HG03175 (cell line): ENCODE results near the gene CGN.
A peak's percentile ranks its signal among the peaks of the same experiment; 100 is the strongest.

Experiments
- ATAC-seq: cut with Tn5 transposase; IDR thresholded peaks from one replicate; pipeline ENCODE4 v1.9.1; 2021; ENCODE audit warnings: mild to moderate bottlenecking, moderate library complexity; ENCODE audit not compliant: unreplicated experiment

CGN gene, protein sequence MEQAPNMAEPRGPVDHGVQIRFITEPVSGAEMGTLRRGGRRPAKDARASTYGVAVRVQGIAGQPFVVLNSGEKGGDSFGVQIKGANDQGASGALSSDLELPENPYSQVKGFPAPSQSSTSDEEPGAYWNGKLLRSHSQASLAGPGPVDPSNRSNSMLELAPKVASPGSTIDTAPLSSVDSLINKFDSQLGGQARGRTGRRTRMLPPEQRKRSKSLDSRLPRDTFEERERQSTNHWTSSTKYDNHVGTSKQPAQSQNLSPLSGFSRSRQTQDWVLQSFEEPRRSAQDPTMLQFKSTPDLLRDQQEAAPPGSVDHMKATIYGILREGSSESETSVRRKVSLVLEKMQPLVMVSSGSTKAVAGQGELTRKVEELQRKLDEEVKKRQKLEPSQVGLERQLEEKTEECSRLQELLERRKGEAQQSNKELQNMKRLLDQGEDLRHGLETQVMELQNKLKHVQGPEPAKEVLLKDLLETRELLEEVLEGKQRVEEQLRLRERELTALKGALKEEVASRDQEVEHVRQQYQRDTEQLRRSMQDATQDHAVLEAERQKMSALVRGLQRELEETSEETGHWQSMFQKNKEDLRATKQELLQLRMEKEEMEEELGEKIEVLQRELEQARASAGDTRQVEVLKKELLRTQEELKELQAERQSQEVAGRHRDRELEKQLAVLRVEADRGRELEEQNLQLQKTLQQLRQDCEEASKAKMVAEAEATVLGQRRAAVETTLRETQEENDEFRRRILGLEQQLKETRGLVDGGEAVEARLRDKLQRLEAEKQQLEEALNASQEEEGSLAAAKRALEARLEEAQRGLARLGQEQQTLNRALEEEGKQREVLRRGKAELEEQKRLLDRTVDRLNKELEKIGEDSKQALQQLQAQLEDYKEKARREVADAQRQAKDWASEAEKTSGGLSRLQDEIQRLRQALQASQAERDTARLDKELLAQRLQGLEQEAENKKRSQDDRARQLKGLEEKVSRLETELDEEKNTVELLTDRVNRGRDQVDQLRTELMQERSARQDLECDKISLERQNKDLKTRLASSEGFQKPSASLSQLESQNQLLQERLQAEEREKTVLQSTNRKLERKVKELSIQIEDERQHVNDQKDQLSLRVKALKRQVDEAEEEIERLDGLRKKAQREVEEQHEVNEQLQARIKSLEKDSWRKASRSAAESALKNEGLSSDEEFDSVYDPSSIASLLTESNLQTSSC

DNA sequence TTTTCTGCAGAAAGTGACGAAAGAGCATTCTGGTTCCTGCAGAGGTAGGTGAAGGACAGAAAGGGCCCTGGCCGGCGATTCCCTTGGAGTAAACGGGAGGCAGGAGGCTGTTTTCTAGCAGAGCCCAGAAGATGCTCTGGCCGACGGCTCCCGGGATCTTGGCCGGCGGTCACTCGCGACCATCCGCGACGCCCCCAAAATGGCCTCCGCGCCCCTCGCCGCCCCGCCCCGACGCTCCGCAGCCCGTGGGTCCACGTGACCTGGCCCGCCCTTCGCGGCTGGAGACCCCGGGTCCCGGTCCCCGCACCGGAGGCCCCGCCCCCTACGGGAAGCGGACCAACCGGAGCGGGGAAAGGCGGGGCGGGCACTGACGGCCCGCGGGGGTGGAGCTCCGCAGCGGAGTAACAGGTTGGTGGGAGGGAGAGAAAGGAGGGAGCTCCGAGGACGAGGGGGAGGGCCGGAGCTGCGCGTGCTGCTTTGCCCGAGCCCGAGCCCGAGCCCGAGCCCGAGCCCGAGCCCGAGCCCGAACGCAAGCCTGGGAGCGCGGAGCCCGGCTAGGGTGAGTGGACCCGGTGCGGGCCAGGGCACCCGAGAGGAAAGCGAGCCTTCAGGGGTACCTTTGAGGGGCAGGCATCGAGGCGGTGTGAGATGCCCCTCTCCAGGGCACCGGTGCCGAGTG lies at the start of gene CGN:
CGN (plus strand) TSS at position 431 of the 679 bp plus-strand sequence. CDS start 7,133 bp downstream, outside the sequence.
- peak; percentile 77 for ATAC-seq

DNA sequence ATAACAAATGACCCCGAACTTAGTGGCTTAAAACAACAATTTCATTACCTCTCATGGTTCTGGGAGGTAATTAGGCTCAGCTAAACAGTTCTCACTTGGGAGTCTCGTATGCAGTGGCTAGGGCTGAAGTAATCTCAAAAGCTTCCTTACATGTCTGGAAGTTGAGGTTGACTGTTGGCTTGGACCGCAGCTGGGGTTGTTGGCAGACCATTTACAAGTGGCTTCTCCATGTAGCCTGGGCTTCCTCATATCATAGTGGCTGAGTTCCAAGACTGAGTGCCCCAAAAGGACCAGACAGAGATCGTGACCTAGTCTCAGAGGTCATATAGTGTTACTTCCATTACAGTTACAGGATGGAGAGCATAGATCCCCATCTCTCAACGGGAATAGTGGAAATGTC lies 49.5 kb upstream of the CGN start:
- no peak for ATAC-seq

DNA sequence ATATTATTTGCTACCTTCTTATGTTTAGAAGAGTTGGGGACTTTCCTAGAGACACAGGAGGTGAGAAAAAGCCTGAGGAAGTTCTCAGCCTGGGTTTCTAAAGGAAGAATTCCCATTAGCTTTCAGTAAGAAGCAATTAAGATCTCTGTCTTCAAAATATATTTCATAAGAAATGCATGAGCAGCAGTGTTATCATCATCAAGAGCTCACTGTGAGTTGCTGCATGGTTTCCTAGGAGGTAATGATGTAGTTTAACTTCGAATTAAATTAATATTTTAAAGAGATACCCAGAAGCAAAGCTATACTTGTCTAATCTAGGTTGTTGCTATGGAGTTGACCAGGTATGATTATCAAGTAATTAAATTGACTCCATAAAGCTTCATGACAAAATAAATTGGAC lies 46.2 kb upstream of the CGN start:
- no peak for ATAC-seq

DNA sequence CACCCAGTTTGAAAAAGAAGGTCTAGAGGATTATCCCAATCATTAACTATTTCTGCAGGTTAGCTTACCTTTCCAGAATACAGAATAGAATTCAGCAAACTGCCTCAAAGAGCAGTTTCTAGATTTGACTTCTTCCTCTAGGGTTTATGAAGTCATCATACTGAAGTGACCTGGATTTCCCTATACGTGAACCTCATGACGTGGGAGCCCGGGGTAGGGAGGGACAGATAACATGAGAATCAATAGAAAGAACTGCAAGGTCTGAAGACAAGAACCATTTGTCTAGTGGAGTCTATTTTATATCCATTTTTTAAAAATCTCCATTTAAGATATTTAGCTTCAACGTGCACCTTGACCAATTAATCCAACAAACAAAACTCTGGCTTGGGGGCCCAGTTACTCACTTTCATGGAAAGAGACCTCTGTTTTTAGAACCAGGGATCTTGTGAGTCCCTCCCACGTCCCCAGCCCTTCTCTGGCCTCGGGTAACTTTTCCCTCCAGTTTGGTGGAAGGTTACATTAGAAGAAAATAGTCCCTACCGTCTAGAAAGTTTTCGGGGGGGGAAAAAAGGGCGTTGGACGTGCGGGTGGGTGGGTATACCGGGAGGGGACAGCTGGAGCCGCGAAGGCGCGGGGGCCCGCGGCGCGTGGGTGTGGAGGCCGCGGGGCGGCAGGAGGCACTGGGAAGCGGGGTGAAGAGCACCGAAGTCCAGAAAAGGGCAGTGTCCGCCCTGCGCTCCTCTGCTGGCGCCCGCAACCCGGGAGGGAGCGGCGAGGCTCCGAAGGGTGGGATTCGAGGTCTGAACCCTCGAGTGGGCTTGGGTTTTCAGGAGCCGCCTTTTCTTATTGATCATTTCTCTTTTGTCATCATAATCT lies 38.1 kb upstream of the CGN start:
- ATAC-seq: no peak

DNA sequence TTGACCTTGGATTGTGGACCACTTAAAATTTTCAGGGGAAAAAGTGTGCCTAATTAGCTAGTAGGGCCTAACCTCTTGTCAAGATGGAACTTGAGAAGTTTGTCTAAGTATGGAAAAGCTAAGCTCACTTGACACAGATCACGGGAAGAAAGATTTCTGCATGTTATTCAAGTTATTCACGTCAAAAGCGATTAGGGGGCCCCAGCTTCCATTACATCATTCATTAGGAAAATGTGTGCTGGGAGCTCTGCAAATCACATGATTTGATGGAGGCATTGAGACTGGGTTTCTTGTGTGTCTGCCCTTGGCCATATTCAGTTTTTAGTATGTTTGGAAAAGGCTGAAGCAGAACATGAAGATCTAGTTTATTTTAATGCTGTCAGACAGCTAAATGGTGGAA lies 36.4 kb upstream of the CGN start:
- no peak for ATAC-seq

DNA sequence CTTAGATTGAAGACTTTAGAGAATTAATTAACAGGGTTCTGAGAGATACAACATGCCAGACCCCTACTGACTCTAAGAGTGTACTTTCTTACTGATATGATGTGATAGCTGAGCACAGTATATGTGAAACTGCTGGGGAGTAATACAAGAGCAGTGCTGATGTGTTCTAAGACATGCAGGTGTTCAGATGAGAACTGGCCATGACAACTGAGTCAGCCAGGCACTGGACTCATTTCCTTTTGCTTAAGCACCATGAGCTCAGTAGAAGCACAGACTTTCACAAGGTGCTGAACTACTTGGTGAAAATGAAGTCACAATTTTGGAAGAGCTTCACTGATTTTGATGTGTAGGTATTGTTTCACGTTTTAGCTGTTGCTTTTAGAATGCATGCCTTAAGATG lies 36.0 kb upstream of the CGN start:
- ATAC-seq: peak; percentile 84

DNA sequence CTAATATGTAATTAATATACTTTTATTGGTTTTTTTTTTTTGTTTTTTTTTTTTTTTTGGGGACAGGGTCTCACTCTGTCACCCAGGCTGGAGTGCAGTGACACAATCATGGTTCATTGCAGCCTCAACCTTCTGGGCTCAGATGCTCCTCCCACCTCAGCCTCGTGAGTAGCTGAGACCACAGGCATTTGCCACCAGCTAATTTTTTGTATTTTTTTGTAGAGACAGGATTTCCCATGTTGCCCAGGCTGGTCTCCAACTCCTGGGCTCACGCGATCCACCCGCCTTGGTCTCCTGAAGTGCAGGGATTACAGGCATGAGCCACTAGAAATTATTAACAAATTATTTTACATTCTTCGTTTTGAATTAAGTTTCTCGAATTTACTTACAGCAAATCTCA lies 35.1 kb upstream of the CGN start:
- no peak for ATAC-seq

DNA sequence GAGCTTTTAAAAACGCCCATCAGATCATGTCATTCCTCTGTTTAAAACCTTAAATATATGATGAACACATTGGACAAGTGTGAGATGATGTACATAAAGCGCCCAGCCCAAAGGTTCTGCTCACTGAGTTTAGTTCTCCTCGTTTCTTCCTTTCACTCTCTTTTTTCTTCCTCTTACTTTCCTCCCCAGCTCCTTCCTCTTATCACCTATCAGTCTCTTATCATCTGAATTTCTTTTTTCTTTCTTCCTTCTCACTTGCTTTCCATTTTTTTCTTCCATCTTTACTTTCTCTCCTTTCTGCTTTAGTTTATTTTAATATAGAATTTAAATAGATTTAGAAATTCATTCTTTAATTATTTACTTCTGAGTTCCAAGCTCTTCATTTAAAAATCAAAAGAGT lies 34.1 kb upstream of the CGN start:
- ATAC-seq: no peak

DNA sequence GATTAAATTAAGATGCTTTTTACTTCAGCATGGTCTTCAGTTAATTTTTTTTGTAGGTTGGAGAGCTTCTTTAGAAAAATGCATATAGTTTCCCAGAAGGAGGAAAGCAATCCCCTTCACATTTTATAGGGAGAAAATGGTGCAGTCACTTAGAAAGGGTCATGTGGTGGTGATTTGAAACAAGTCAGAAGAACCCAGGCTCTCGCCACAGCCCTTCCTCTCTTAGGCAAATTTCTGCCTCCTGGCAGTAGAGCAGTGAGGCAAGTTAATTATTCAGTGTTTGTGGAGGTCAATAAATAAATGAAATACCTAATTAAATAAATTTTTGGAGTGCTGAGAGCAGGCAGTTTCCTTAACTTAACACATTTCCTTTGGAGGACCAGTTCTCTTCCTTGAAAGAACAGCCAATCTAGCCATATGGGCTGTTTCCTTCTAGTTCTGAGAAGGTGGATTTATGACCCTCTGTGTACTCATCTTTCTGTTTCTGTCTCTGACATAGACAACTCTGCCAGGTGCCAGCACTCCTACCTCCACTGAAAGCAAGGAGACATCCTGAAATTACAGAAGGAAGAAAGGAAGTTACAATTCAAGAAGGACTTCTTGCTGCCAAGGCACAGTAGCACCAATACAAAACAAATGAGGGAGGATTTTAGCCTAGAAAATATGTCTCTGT lies 32.9 kb upstream of the CGN start:
- no peak for ATAC-seq

DNA sequence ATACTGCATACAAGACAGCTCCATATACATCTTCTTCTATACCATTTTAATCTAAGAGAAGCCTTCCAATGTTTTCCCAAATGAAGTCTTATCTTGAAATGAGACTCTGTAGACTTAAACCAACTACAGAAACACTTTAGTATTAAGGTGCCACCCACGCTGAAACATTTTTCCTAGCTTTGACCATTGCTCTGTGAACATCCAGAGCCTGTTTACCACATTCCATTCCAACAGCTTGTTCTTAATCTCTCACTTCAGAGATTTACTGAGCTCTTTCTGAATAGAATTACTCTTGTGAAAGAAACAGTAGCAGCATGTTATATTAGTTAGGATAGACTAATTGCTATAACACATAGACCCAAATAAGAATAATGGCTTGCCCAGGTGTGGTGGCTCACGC lies 32.3 kb upstream of the CGN start:
- ATAC-seq: no peak

DNA sequence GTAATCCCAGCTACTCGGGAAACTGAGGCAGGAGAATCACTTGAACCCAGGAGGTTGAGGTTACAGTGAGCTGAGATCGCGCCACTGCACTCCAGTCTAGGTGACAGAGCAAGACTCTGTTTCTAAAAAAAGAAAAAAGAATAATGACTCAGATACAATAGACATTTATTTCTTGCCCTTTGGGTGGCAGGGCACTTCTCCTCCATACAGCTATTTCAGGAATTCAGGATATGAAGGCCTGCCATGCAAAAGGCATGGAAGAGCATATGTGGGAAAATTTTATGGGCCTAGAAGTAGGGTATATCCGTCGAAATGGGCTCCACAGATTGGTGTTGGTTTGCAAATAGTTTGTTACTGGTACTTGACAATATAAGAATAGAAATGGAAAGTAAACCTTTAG lies 31.7 kb upstream of the CGN start:
- no peak for ATAC-seq

DNA sequence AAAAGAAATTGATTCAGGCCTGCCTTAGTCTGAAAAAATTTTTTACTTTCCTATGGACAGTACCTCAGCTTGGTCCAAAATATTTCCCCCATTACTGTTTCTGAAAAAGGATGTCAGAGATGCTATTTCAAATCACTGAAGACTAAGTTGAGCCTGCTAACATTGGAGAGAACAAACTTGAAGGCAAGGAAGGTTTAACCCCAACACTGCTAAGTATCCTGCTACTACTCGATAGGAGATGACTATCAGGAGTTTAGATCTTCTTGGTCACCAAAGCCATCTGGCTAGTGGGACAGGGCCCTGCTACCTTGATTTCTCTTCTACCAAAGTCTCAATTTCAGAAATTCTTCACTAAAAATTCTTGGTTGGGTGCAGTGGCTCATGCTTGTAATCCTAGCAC lies 29.2 kb upstream of the CGN start:
- ATAC-seq: no peak

DNA sequence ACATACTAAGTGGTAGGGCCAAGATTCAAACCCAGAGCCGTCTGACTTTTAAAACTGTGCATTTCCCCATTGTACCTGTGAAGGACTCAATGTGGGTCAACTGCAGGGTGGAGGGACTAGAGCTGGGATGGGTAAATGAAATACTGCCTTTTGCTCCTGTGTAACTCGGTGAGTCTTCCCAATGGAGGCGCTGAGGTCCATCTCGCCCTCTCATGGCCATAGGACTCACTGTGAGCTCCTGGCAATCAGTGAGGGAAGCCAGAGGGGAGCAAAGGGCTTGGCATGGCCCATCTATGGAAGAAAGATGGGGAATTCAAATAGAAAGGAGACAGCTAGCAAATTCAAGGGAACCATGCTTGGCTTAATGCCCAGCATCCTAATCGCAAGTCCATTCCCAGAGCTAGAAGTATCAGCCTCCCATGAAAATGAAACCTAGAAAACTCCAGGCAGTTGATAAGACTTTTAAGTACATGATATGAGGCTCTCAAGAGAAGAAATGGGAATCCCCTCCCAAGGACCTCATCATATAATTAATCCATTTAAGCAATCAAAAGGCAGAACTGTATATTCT lies 25.4 kb upstream of the CGN start:
- ATAC-seq: no peak

DNA sequence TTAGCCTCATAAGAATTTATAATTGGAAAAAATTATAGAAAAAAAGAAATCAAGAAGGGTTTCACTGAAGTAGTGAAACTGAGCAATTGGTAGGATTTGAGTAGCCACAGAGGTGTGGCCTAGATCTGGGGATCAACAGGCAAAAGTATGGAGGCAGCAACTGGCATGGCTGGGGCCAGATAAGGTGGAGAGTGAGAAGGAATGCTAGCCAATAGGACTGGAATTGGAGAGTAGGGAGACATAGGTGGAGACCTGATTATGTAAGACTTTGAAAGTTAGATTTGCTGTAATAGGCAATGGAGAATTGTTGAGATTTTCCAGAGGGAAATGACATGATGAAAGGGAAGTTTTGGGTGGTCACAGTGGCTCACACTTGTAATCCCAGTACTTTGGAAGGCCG lies 24.6 kb upstream of the CGN start:
- no peak for ATAC-seq

DNA sequence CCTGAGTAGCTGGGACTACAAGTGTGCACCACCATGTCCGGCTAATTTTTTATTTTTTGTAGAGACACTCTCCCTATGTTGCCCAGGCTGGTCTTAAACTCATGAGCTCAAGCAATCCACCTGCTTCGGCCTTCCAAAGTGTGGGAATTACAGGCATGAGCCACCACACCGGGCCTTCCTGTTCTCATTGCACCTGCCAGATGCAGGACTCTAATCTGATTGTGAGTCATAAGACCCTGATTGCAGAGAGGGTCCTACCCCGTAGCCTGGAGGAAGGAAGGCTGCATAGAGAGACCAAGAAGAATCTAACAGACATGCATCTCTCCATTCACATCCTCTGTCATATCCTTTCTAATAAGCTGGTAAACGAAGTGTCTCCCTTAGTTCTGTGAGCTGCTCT lies 19.5 kb upstream of the CGN start:
- no peak for ATAC-seq

DNA sequence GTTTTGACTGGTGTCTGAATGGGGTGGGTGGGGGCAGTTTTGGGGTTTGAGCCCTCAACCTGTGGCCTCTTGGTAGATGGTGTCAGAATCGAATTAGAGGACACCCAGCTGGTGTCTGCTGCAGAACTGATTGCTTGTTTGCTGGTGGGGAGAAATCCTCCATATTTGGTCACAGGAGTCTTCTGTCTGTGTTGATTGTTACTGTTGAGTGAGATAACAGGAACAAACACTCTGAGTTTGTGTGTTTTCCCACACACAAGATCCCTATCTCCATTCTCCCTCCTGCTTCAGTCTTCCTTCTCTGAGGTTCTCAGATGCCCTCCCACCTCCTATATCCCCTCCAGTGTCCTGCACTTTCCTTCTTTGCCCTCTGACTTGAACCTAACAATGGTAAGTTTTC lies 19.1 kb upstream of the CGN start:
- ATAC-seq: no peak

DNA sequence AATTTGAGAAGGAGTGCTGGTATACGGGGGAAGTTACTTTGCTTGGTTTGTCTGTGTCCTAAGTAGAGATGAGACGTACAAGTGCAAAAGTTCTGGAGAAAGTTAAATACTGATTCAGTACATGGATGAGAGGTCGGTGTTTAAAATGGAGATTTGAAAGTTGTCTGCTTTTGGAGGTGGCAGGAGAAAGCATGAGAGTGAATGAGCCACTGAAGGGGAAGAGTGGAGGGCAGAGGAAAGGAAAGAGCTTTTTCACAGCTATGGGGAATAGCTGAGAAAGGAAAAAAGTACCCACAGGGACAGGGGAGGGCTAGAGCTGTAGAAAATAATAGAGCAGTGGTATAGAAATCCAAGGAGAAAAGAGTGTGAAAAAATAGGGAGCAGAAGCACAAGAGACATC lies 18.1 kb upstream of the CGN start:
- ATAC-seq: no peak

DNA sequence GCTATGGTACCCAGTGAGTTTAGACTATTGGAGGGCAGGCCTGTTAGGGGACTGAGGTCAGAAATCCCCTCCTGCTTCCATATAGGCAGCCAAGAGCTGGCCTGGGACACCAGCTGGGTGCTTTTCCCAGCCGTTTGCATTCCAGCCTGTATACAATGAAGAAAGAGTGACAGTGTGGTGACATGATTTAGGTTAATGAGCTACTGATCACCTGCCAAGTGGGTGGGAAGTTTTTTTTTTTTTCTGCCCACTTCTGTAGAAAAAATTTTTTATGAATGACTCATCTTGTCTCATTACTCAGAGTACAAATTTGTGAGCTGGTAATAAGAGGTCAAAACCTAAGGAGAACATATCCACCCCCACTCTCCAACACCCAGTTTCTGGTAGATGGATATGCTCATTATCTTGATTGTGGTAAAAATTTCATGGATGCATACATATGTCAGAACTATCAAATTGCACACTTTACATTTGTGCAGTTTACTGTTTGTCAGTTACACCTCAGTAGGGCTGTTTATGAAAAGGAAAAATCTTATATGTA lies 16.4 kb upstream of the CGN start:
- no peak for ATAC-seq

DNA sequence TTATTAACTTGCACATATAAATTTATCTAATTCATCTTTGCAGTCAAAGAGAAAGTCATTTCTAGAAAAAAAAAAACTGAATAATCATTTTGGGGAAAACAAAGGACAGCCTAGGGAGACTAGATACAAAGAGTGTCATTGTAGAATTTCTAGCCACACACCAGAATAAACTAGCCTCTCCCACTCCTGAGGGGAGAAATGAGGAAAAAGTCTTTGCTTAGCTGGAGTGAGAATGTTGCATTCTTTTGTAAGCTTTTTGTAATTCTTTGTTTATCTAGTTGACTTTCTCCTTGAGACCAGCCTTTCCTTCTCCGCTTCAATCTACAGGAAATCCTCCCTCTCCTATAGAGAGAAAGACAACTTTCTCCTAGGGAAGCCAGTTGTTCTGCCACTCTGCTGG lies 15.9 kb upstream of the CGN start:
- ATAC-seq: no peak
